Measurements from ENCODE around the gene SSBP2. TPM values are rescaled to one million over a fixed set of nuclear protein-coding genes. Genes with fewer than 3 reads are reported as not detected.

The SSBP2 gene
- total RNA-seq, 4 donors from 2014 or later, result 45.3 to 83.1 (median 61.7) TPM

- WGBS, 2 donors, result 85 to 96% methylated on average over 1 of the region's 1 CpG
- H3K4me3 ChIP-seq (ENCODE audit: low read depth, poor library complexity, severe bottlenecking), result no peak overlapping the region
- no peak for TF ChIP-seq CTCF (IDR thresholded peaks at IDR 0.05)
- DNase-seq (ENCODE audit: low spot score in 2 of 2), result no peak
- intact Hi-C loops (cut with DNase I; ENCODE audit: low total_unique reads), result no loop called here
Observed at GRCh38 chr5:81638471-81638870, 112.4 kb downstream of the SSBP2 start.

- WGBS, 2 donors, result 75 to 88% methylated on average over 4 of the region's 4 CpGs
- H3K4me3 ChIP-seq (ENCODE audit: low read depth, poor library complexity, severe bottlenecking), result no peak overlapping the region
- no peak for DNase-seq (ENCODE audit: low spot score in 2 of 2)
- TF ChIP-seq POLR2A (IDR thresholded peaks at IDR 0.05) (no peak), CTCF (IDR thresholded peaks at IDR 0.05) (no peak)
- intact Hi-C loops (cut with DNase I; ENCODE audit: low total_unique reads), result no loop called here
Observed at GRCh38 chr5:81633891-81634290, 117.0 kb downstream of the SSBP2 start.

DNA sequence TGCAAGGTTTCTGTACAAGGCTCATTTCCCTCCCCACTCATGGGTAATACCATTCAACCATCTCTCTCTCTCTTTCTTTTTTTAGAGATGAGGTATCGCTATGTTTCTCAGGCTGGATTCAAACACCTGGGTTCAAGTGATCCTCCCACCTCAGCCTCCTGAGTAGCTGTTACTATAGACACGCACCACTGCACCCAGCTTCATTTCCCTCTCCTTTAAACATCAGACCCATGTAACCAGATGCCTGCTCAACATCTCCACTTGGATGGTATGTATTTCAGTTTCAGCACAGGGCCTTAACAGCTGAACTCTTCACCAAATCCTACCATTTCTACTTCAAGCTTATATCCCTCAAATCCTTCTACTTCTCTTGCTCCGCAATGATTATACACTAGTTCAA lies 117.4 kb downstream of the SSBP2 start:
- no peak for DNase-seq (ENCODE audit: low spot score in 2 of 2)
- H3K4me3 ChIP-seq (ENCODE audit: low read depth, poor library complexity, severe bottlenecking), result no peak overlapping the region
- TF ChIP-seq POLR2A (IDR thresholded peaks at IDR 0.05), result no peak
- no peak for TF ChIP-seq CTCF (IDR thresholded peaks at IDR 0.05)
- intact Hi-C loops (cut with DNase I; ENCODE audit: low total_unique reads), result no loop called here
- WGBS, 2 donors, result 96 to 100% methylated on average over 3 of the region's 3 CpGs

DNA sequence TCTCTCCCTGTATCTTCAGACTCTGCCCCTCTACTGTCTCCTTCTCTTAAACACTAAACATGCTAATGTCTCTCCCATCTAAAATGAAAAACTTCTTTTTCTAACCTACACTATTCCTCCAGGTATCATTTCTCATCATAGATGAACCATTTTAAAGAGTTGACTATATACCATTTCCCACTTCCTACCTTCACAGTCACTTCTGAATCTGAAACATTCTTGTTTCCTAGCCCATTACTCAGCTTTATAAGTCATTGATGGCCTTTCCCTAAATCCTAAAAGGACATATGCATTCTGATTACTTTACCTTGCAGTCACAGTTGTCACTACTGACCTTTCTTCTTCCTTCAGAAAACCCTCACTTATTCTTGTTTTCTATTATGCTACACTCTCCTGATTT lies 118.2 kb downstream of the SSBP2 start:
- no peak for DNase-seq (ENCODE audit: low spot score in 2 of 2)
- TF ChIP-seq CTCF (IDR thresholded peaks at IDR 0.05) (no peak), POLR2A (IDR thresholded peaks at IDR 0.05) (no peak)
- intact Hi-C loops (cut with DNase I; ENCODE audit: low total_unique reads), result no loop called here

DNA sequence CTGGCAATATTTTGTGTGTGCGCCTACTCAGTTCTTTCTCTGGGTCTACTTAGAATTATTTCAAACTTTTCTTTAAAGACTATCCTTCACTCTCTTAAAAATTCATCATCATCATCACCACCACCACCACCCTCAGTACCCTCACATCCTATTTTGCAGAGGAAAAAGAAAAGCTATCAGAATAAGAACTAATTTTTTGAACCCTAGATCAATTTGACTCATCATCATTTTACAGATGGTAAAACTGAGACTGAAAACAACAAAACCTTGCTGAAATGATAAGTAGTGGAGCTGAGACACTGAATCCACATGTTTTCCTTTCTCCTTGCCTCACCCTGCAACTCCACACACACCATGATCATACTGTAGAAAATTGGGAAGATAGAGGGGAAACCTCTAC lies 119.3 kb downstream of the SSBP2 start:
- WGBS, 2 donors, result 0 to 95% methylated on average over 1 of the region's 1 CpG
- no peak for DNase-seq (ENCODE audit: low spot score in 2 of 2)
- intact Hi-C loops (cut with DNase I; ENCODE audit: low total_unique reads), result no loop called here
- no peak overlapping the region for H3K4me3 ChIP-seq (ENCODE audit: low read depth, poor library complexity, severe bottlenecking)
- TF ChIP-seq POLR2A (IDR thresholded peaks at IDR 0.05) (no peak), CTCF (IDR thresholded peaks at IDR 0.05) (no peak)

More for the DNA sequence above, 118.2 kb downstream of the SSBP2 start:
- no peak overlapping the region for H3K4me3 ChIP-seq (ENCODE audit: low read depth, poor library complexity, severe bottlenecking)

DNA sequence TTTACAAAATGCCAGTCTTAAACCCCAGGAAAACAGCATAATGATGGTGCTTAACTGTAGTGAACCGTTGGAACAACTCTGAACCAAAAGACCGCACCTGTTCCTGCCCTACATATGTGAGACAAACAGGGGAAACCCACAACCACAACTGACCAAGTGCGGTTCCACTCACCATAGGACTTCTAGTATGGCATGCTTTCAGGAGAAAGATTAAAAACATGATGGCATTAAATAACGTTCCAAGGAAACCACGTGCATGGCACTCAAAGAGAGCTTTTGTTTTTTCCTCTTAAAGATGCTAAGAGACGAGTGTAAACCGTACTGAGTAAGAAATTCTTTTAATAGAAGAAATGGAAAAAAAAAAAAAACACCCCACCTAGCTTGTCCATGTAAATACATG lies 119.8 kb downstream of the SSBP2 start:
- DNase-seq (ENCODE audit: low spot score in 2 of 2), result no peak
- intact Hi-C loops (cut with DNase I; ENCODE audit: low total_unique reads), result no loop called here
- no peak overlapping the region for H3K4me3 ChIP-seq (ENCODE audit: low read depth, poor library complexity, severe bottlenecking)
- TF ChIP-seq POLR2A (IDR thresholded peaks at IDR 0.05), result no peak
- no peak for TF ChIP-seq CTCF (IDR thresholded peaks at IDR 0.05)
- 50 to 72% methylated on average over 7 of the region's 7 CpGs for WGBS, 2 donors
